ENCODE measurements around the gene DQX1.

- TF ChIP-seq EZH2 (IDR thresholded peaks at IDR 0.05; ENCODE audit: insufficient read depth, poor library complexity, severe bottlenecking) = peak; percentile 40
- 0 out of 2 replicates have a peak, but pooled peaks have one; percentile 25 for TF ChIP-seq EZH2phosphoT487 (IDR thresholded peaks at IDR 0.05; ENCODE audit: insufficient read depth, low read depth)
Observed at GRCh38 chr2:74498500-74499266, 27.3 kb downstream of the DQX1 start.
